Right renal pelvis (tissue), 4 donors: ENCODE measurements around the gene OCA2. TPM values are rescaled to one million over a fixed set of nuclear protein-coding genes. Genes with fewer than 3 reads are reported as not detected.

Source experiments
- DNase-seq, 4 donors: peaks; one replicate each; pipeline ENCODE4 v3.0.0-alpha.2; 2013; ENCODE audit warnings: low read depth in 4 of 4, low spot score in 3 of 4, missing footprints in 1 of 4
- polyA plus RNA-seq, 4 donors: library from polyadenylated mRNA; unstranded; fragments of 120-200 nt; gene quantifications; one replicate each; pipeline ENCODE4 v1.2.1, GENCODE V29; 2013; ENCODE audit not compliant: insufficient read length in 4 of 4

Gene OCA2
- polyA plus RNA-seq, 4 donors, result 8.7 to 11.2 (median 9.4) TPM

DNA sequence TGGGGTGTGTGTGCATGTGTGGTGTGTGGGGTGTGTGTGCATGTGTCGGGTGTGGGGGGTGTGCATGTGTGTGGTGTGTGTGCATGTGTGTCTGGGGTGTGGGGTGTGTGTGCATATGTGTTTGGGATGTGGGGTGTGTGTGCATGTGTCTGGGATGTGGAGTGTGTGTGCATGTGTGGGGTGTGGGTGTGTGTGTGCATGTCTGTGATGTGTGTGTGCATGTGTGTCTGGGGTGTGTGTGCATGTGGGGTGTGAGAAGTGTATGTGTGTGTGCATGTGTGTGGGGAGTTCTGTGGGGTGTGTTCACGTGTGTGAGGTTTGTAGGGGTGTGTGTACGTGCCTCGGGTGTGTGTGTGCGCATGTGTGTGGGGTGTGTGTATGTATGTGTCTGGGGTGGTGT lies 6.7 kb upstream of the OCA2 start:
- no peak for DNase-seq

DNA sequence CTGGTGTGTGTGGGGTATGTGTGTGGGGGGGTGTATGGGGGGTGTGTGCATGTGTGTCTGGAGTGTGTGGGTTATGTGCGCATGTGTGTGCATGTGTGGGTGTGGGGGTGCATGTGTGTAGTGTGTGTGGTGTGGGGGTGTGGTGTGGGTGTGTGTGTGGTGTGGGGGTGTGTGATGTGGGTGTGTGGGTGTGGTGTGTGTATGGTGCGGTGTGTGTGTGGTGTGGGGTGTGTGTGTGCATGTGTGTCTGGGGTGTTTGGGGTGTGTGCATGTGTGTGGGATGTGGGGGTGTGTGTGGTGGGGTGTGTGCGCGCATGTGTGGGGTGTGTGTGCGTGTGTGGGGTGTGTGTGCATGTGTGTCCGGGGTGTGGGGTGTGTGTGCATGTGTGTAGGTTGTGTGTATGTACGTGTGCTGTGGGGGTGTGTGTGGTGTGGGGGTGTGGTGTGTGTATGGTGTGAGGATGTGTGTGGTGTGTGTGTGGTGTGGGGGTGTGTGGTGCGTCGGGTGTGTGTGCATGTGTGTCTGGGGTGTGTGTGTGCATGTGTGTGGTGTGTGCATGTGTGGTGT lies 6.2 kb upstream of the OCA2 start:
- DNase-seq, result no peak

DNA sequence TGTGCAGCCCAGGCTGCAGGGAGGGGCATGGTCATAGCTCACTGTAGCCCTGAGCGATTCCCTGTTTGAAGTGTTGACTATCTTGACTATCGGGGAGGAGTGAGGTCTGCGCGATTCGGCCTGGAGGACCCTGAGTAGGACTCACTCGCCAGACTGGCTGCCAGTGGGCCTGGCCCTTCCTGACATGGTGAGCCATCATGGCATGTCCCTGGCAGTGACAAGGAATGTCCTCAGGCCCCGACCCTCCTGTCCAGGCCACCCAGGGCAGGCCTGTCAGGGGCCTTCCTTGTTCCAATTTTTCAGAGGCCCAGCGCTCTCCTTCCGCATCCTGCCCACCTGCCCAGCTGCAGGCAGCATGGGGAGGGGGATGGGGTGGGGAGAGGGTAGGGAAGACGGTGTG lies 5.2 kb upstream of the OCA2 start:
- no peak for DNase-seq

DNA sequence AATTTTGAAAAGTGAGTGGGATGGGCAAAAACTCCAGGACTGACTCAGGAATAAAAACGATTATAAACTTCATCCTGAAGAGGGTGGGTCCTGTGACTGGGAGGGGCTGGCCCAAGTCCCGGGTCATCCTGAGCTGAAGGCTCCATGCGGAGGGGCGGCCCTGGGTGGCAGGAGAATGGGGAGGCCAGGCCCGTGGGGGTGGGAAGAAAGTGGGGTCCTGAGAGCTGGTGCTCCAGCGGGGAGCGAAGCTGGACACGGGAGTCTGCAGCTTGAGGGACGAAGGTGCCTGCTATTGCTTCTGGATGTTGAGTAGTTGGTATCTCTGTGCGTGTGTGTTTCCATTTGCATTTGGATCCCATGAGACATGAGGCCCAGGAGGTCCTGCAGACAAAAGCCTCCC lies 4.7 kb upstream of the OCA2 start:
- DNase-seq, result no peak

DNA sequence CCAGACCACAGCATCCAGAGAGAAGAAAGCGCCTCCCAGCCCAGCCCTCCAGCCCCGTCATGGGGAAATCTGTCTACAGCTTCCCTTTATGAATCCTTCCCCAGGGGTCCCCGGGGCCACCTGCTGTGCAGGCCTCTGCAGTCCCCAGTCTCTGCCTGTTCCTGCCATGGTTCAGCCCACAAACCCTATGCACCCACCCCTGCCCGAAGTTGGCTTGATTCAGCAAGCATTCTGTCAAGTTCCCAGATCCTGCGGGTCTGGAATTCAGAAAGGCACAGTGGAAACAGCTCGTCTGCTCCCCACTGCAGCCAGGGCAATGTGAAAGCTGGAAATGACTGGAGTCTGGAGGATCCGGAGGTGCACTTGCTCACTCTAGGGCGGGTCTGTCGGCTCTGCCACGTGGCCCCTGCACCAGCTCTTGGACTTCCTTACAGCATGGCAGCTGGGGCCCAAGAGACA lies 2.9 kb upstream of the OCA2 start:
- DNase-seq, result no peak

DNA sequence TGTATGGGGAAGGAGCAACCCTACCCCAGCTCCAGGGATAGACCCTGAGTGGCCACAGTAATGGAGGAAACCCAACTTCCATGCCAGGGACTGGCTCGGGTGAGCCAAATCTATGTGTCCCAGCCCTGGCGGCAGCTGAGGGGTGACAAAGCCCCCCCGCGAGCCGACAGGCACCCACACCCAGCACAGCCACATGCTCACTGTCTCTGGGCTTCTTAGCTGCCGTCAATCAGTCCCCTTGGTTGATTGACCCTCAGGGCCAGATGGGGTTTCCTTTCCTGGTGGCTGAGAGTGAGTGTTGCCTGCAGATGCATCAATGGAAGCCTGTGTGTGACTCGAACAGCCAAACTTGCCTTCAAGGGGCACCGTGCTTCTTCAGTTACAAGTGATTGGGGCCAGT lies 2.1 kb upstream of the OCA2 start:
- DNase-seq, result no peak

DNA sequence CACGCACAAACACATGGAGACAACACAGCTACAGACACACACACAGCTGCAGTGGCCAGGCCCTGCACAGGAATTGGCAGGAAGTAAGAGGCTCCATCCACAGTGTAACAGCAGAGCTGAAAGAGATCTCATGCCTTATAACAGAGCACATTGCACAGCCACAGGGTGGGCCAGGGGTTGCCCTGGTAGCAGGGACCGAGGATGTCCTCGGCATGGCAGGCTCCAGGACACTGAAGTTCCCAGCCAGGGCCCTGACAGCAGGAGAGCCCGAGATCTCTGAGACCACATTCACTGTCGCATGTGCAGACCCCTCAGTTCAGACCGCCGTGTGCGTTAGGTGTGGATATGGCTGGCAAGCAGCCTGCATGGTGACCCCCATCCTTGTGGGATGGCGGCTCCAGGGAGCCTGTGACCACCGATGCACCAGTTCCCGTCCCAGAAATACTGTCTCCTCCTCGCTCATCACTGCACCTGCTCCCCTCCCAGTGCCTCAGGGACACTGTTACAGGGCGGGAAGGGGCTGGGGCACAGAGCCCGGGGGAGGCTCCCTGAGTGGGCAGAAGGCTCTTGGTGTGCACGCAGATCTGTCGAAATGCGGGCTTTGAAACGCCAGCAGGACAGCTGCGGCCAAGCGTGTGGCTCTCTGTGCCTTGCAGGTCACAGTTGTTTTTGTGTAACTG lies 1.5 kb upstream of the OCA2 start:
- DNase-seq, result no peak

DNA sequence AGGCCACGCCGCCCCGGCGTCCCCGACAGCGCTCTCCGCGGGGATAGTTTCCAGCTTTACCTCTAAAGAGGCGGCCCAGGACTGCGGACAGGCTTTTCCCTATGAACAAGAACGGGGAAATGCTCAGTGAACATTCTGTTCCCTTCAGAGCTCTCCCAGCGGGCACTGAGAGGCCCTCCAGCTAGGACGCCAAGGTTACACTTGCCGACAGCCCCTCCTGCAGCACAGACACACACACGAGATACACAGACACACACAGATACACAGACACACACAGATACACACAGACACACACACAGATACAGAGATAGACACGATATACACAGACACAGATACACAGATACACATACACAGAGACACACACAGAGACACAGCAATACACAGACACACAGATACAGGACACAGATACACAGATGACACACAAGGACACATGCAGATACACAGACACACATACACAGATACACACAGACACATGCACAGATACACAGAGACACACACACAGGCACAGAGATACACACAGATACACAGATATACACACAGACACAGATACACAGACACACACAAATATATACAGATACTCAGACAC lies 533 bp upstream of the OCA2 start:
- DNase-seq, result no peak

DNA sequence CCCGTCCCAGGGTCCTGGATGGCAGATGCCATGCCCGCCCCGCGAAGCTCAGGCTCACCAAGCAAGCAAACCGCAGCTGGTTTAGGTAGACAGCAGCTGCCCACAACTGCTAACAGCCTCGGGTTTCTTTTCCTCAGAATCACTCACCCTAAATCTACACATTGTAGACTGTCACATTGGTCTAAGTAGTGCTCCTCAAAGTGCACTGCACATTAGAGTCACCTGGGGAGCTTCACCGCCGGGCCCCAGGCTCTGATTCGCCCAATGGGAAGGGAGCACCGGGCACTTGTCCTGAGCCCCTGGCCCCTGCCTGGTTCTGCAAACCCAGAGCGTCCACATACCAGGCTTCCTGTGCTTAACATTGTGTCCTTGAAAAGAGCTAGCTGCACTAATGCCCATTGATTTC lies 752 bp downstream of the OCA2 start:
- DNase-seq, result no peak

DNA sequence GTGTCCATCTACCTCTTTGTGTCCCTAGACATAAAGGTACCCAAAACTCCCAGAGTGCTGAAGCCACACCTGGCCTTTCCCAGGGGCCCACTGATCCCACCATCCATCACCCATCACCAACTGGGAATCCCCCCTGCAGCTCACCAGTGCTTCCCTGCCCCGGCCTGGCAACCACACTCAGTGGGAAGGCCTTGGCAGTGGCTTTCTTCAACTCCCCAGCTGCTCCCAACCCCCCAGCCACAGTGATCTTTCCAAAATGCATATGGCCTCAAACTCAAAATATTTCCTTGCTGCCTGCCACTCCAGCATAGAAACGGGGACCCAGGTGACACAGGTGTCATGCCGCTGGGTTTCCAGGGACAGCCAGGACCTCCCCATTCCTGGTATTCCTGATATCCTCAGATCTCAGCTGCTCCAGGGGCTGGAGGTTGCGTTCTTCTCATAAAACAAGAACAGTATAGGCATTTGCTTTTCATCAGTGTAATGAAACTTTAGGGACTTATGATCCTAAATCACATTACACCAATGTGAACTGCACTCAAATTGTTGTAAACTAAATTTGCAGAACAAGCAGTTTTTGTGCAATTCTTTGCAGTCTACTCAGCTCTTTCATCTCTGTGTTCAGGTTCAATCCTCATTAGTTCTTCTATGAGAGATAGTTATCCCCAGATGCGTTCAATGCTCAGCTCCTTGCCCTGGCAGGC lies 1.3 kb downstream of the OCA2 start:
- no peak for DNase-seq

DNA sequence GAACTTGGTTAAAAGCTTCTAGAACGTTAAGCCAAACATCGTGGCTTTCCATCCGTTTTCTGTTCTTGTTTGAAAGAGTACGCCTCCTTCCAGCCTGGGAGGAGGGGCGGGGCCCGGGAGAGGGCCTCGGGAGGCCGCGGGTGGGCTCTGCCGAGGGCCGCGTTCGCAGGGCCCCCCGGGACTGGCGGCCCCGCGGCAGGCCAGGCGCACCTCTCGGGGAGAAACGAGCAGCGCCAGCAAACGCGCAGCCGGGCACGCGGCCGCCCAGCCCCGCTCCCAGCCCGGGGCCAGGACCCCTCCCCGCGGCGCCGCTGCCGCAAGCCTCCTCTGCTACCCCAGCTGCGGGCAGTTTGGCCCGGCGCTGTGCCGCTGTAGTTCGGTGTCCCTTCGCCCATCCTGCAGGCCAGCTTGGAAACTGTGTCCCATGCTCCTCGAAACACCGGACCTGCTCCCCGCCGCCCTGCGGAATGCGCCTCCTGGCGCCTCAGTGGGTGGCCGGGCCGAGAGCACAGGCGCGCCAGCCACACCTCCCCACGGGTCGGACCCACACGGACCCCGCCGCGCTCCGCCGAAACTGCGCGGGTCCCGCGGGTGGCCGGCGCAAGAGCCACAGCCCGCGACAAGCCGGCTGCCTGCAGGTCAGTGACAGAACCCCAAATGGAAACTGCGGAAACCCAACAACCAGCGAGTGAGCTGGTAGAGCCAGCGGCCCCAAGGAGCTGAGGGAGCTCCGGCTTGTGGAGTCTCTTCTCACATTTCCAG lies 2.3 kb downstream of the OCA2 start:
- no peak for DNase-seq

DNA sequence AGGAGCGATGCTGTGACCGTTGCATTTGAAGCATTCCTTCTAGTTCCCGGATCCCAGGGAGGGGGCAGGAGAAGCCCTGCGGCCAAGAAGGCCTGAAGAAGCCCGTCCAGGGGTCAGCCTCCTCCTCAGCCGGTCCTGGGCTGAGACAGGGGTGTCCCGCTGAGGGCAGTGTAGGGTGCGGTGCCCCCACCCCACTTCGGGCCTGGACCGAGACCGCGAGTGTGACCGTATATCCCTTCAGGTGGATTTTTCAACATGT lies 2.8 kb downstream of the OCA2 start:
- DNase-seq, result no peak

DNA sequence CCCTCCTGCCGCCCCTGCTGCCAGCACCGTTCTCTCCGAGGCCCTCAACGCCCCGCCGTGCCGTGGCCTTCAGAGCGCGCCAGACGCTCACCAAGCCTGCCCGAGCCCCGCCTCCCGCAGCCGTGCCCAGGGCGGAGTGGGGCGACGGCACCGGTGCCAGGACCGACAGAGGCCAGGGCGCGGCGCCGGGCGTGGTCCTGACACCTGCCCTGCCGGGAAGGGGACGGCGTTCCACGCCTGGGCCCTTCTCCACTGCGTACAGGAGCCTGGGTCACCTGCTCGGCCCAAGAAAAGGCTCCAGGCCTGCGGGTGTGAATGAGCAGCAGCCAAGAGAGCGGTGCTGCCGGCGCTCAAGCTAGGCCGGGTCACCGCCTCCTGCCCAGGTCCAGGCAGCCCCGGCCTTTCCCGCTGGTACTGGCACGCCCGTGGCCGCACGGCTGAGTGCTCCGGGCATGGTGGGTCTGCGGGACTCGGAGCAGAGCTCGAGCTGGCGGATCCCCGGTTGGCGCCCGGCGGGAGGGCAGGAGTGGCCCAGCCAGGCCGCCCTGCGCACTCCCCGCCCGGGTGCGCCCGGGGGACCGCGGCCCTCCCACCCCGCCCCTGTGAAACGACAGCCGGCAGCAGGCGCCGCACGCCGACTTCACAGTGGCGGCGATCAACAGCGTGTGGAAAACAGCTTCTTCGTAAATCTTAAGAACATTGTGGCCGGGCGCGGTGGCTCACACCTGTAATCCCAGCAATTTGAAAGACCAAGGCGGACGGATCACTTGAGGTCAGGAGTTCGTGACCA lies 4.2 kb downstream of the OCA2 start:
- no peak for DNase-seq

DNA sequence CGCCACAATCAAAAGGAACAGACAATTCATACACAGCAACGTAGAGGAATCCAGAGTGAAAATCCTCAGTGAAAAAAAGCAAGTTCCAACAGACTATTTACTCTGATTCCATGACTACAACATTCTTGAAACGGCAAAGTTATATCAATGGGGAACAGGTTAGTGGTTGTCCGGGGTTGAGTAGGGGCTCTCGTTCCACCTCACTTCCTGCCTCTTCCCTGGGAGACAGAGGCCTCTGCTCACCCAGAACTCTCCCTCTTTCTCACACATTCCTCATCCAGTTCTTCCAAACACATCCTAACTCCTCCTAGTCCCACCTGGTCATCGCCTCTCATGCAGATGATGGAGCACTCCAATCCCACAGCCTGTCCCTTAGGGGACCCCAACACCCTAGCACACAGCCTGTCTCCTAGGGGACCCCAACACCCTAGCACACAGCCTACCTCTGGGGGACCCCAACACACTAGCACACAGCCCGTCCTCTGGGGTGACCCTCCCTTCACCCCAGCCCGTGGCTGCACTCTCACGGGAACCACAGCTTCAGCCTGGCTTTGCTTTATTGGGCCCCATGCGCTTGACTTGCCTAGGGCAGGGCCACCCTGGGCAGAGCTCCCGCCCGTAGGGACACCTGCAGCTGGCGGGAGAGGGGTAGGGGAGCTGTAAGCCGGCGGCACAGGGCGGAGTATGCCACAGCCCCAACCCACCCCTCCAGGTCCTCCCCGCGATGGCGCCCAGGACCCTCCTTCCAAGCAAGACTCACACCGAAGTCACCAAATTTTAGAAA lies 5.2 kb downstream of the OCA2 start:
- no peak for DNase-seq

DNA sequence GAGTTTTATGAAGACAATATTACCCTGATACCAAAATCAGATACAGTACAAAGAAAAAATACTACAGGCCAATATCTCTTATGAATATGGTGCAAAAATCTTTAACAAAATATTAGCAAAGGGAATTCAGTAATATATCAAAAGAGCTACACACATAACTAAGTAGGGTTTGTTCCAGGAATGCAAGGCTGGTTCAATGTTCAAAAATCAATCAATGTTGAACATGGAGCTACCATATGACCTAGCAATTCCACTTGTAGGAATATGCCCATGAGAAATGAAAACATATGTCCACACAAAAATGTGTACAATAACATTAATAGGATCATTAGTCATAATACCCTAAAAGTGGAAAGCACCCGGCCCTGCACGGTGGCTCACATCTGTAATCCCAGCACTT lies 7.8 kb downstream of the OCA2 start:
- DNase-seq, result no peak

DNA sequence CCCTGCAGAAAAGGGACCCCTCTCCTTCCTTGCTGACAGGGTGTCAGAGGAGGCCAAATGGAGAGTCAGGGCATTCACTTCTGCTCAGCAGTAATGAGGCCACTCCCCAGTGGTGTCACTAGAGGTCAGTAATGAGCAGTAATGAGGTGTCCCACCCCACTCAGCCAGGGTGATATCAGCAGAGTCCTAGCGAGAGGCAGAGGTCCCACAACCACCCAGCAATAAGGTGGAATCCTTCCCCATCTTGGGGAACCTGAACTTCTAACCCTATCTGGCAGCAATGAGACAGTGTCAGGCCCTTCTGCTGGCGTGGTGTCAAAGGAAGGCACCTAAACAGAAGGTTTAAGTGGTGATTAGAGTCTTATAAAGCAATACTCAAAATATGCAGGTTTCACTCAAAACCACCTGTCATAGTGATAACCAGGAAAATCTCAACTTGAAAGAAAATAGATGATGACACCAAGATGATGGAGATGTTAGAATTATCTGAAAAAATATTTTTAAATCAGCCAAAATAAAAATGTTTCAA lies 12.9 kb downstream of the OCA2 start:
- no peak for DNase-seq

DNA sequence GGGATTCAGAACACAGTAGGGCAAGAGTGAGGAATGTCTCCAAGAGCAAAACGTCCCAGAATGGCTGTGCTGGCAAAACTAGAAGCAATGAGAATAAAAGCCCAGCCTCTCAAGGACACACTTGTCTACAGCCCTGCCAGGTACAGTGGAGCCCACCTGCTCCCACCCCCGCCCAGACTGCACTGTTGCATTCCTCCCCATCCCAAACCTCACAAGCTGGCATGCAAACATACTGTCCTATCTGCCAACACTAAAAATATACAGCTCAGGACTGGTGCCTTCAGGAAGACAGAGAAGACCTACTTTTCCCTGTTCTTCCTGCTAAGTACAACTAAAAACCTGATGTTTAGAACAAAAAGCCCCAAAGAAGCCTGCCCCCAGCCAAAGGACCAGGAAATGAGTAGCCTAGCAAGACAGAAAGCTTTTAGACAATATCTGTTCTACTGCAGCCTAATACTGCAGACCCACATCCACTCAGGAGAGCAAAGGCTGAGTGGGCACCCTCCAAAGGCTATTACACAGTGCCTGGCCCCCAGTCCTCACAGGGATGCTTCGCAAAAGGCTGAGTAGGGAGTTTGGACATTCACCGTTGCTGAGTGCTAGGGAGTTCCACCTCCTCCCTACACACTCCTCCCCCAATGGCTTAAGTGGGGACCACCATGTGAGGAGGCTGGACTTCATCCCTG lies 13.5 kb downstream of the OCA2 start:
- no peak for DNase-seq

DNA sequence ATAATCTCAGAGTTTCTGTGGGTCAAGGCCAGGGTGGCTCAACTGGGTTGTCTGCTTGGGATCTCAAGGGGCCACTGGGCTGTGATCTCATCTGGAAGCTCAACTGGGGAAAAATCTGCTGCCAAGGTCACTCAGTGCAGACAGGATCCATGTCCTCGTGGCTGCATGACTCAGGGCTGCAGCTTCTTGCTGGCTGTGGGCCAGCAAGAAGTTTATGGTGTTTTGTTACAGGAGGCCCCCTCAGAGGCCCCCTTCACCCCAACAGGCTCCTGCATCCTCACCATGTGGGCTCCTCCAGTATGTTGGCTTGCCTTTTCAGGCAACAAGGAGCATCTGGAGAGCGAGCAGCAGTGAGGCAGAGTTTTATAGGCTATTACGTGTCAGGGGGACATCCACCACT lies 14.6 kb downstream of the OCA2 start:
- no peak for DNase-seq
